OCI-LY1 (cell line): Measurements from ENCODE around the gene ATP2B2.

Source experiments
- H2AFZ ChIP-seq: fragments of 200-600 bp; sonication (generic), shearing (Covaris generic); 2 replicates; pipeline ENCODE4 v1.6.0; 2014; ENCODE audit warnings: antibody characterized with exemption, mild to moderate bottlenecking, low read length
- H3F3A ChIP-seq: fragments of 200-600 bp; sonication (generic), shearing (Covaris generic); 2 replicates; pipeline ENCODE4 v1.6.0; 2014; ENCODE audit warnings: mild to moderate bottlenecking, antibody characterized with exemption, low read length, moderate library complexity; ENCODE audit not compliant: insufficient read depth
- H3K27ac ChIP-seq: fragments of 200-600 bp; sonication (generic); 2 replicates; pipeline ENCODE4 v1.5.1; 2014; ENCODE audit warnings: low read length, mixed run types, mild to moderate bottlenecking, low read depth; ENCODE audit not compliant: poor library complexity, severe bottlenecking
- H3K27me3 ChIP-seq: fragments of 200-600 bp; sonication (generic); 2 replicates; pipeline ENCODE4 v1.6.0; 2014; ENCODE audit warnings: antibody characterized with exemption, mild to moderate bottlenecking, low read length, moderate library complexity; ENCODE audit not compliant: insufficient read depth
- H3K36me3 ChIP-seq: fragments of 200-600 bp; sonication (generic); 2 replicates; pipeline ENCODE4 v1.6.1; 2014; ENCODE audit warnings: mild to moderate bottlenecking, antibody characterized with exemption, low read length, moderate library complexity, mixed read lengths; ENCODE audit not compliant: insufficient read depth
- H3K4me1 ChIP-seq: fragments of 200-600 bp; sonication (generic); 2 replicates; pipeline ENCODE4 v1.5.1; 2014; ENCODE audit warnings: mild to moderate bottlenecking, low read length, moderate library complexity; ENCODE audit not compliant: insufficient read depth, severe bottlenecking
- H3K4me2 ChIP-seq: fragments of 200-600 bp; sonication (generic), shearing (Covaris generic); 2 replicates; pipeline ENCODE4 v1.6.1; 2014; ENCODE audit warnings: low read length
- H3K4me3 ChIP-seq: fragments of 200-600 bp; sonication (generic); 2 replicates; pipeline ENCODE4 v1.5.1; 2014; ENCODE audit warnings: low read length, low read depth, mild to moderate bottlenecking, mixed read lengths; ENCODE audit not compliant: poor library complexity, severe bottlenecking
- H3K79me2 ChIP-seq: fragments of 200-600 bp; shearing (Covaris generic); 2 replicates; pipeline ENCODE4 v1.6.1; 2016; ENCODE audit warnings: mixed run types, low read length, mixed read lengths; ENCODE audit not compliant: insufficient read depth
- H3K9ac ChIP-seq: fragments of 200-600 bp; sonication (generic), shearing (Covaris generic); 2 replicates; pipeline ENCODE4 v1.6.1; 2014; ENCODE audit warnings: mild to moderate bottlenecking, low read length, mixed read lengths
- H3K9me2 ChIP-seq: fragments of 200-600 bp; sonication (generic), shearing (Covaris generic); 2 replicates; pipeline ENCODE4 v1.6.1; 2014; ENCODE audit warnings: low read depth, mild to moderate bottlenecking, low read length, mixed read lengths
- H3K9me3 ChIP-seq: fragments of 200-600 bp; shearing (Covaris generic); 2 replicates; pipeline ENCODE4 v1.6.1; 2014; ENCODE audit warnings: low read length, mixed read lengths
- H4K20me1 ChIP-seq: fragments of 200-600 bp; sonication (generic), shearing (Covaris generic); 2 replicates; pipeline ENCODE4 v1.6.0; 2016; ENCODE audit warnings: mild to moderate bottlenecking, low read length; ENCODE audit not compliant: insufficient read depth
- CTCF ChIP-seq: fragments of 200-600 bp; sonication (generic), shearing (Covaris generic); IDR thresholded peaks from 2 replicates; pipeline ENCODE4 v1.5.1; 2017; ENCODE audit warnings: mild to moderate bottlenecking, antibody characterized with exemption, low read length, moderate library complexity, mixed read lengths
- EZH2 ChIP-seq: fragments of 200-600 bp; sonication (generic), shearing (Covaris generic); IDR thresholded peaks from 2 replicates; pipeline ENCODE4 v1.8.0; 2017; ENCODE audit warnings: borderline replicate concordance, mixed run types, mild to moderate bottlenecking, antibody characterized with exemption, low read length, moderate library complexity, mixed read lengths

The ATP2B2 gene

DNA sequence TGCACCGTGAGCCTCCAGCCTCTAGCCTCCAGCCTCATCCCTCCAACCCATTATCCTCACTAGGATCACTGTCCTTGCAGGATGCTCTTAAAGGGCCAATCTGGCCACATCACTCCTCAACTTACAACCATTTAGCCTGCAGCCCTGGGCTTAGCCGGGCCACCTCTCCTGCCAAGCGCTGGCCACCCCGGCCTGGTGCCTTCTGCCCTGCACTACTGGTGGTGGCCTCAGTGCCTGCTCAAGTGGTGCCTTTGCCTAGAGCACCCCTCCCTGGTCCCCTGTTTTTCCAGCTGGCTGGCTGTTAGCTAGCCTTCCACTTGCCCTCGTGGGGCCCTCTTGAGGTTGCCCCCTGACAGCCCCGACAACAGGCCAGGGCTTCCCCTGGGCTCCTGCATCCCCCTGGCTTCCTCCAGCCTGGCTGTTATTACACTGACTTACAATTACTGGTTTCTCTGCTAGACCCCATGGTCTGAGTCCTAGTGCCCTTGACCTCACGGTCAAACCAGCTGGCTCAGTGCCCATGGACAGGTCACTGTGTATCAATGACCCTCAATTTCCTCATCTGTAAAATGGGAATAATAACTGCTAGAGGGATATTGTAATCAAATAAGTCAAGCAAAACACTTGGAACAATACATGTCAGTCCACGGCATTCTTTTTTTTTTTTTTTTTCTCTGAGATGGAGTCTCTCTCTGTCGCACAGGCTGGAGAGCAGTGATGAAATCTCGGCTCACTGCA lies 15.5 kb downstream of the ATP2B2 start:
- Histone ChIP-seq H3K9me3 (no peaks in the 10 kb centered on the region), H3K4me3 (no peak overlapping the region), H2AFZ (no peak overlapping the region), H3K4me2 (no peak overlapping the region), H3K9ac (no peak overlapping the region), H3K79me2 (no peaks in the 10 kb centered on the region), H3K27ac (no peak overlapping the region), H3K36me3 (no peaks in the 10 kb centered on the region), H3K27me3 (0 out of 2 replicates have a peak, but pooled peaks cover 3% of the 10 kb centered on the region), H4K20me1 (no peaks in the 10 kb centered on the region), H3K4me1 (no peaks in the 10 kb centered on the region), H3K9me2 (no peaks in the 10 kb centered on the region), H3F3A (no peaks in the 10 kb centered on the region)
- TF ChIP-seq EZH2 (no peak), CTCF (no peak)

- H2AFZ ChIP-seq, result no peak overlapping the region
- TF ChIP-seq CTCF, result no peak
- no peak for TF ChIP-seq EZH2
These were observed 17.3 kb downstream of the ATP2B2 start for GRCh38 chr3:10487988-10488633.

GRCh38 chr3:10485806-10486205 lies 19.6 kb downstream of the ATP2B2 start:
- Histone ChIP-seq H3F3A (no peaks in the 10 kb centered on the region), H3K9me2 (no peaks in the 10 kb centered on the region), H3K27me3 (peaks cover 5% of the 10 kb centered on the region; the same call in 1 of the 2 replicates), H3K4me3 (no peak overlapping the region), H3K36me3 (no peaks in the 10 kb centered on the region), H2AFZ (no peak overlapping the region), H3K4me1 (no peaks in the 10 kb centered on the region), H3K9ac (no peak overlapping the region), H3K4me2 (no peak overlapping the region), H3K79me2 (no peaks in the 10 kb centered on the region), H4K20me1 (no peaks in the 10 kb centered on the region), H3K27ac (no peak overlapping the region), H3K9me3 (no peaks in the 10 kb centered on the region)
- no peak for TF ChIP-seq EZH2
- TF ChIP-seq CTCF, result no peak

More at GRCh38 chr3:10487988-10488633, 17.3 kb downstream of the ATP2B2 start:
- Histone ChIP-seq H3K27ac (no peak overlapping the region), H3K36me3 (no peaks in the 10 kb centered on the region), H3K4me1 (no peaks in the 10 kb centered on the region), H3K9me3 (no peaks in the 10 kb centered on the region), H4K20me1 (no peaks in the 10 kb centered on the region), H3K27me3 (peaks cover 8% of the 10 kb centered on the region; the same call in 1 of the 2 replicates), H3F3A (no peaks in the 10 kb centered on the region), H3K9me2 (no peaks in the 10 kb centered on the region), H3K4me2 (no peak overlapping the region), H3K4me3 (no peak overlapping the region), H3K79me2 (no peaks in the 10 kb centered on the region), H3K9ac (no peak overlapping the region)
